AG09309 (cell line): Measurements from ENCODE around the gene GRIN3A.
A peak's percentile ranks its signal among the peaks of the same experiment; 100 is the strongest.
"Not testable (repeated sequence)": the region's sequence is repeated elsewhere in the genome, so short reads cannot be mapped to it uniquely, and the experiment has no call there.

ENCODE experiments used
- DNase-seq: peaks from one replicate; pipeline ENCODE4 v3.0.0-alpha.2; 2010; ENCODE audit warnings: low read depth
- H3K4me3 ChIP-seq: 2 replicates; pipeline ENCODE4 v1.5.1; 2011; ENCODE audit warnings: mild to moderate bottlenecking, low read depth, low read length, moderate library complexity; ENCODE audit not compliant: control insufficient read depth
- CTCF ChIP-seq: IDR thresholded peaks from 2 replicates; pipeline ENCODE4 v1.5.1; 2011; ENCODE audit warnings: mild to moderate bottlenecking, low read depth, low read length, inconsistent platforms; ENCODE audit not compliant: insufficient read depth, control insufficient read depth; ENCODE audit errors: missing control alignments

The GRIN3A gene

GRCh38 chr9:101564252-101564651 is 174.2 kb downstream of the GRIN3A start:
- no peak for DNase-seq
- TF ChIP-seq CTCF: no peak
- no peak overlapping the region for H3K4me3 ChIP-seq

GRCh38 chr9:101562966-101563365 is 175.5 kb downstream of the GRIN3A start:
- DNase-seq: no peak
- no peak overlapping the region for H3K4me3 ChIP-seq
- no peak for TF ChIP-seq CTCF

- DNase-seq: no peak
- TF ChIP-seq CTCF: no peak
- no peak overlapping the region for H3K4me3 ChIP-seq
Measured at GRCh38 chr9:101561740-101562139, 176.7 kb downstream of the GRIN3A start.

- not testable (repeated sequence) for DNase-seq, H3K4me3 ChIP-seq
- peak; percentile 13 for TF ChIP-seq CTCF
Measured at GRCh38 chr9:101549472-101550098, 188.9 kb downstream of the GRIN3A start.

GRCh38 chr9:101543098-101543735 is 195.2 kb downstream of the GRIN3A start:
- no peak for TF ChIP-seq CTCF
- no peak for DNase-seq
- H3K4me3 ChIP-seq: no peak overlapping the region

GRCh38 chr9:101540069-101540468 is 198.4 kb downstream of the GRIN3A start:
- no peak for TF ChIP-seq CTCF
- no peak for DNase-seq
- no peak overlapping the region for H3K4me3 ChIP-seq

- no peak for DNase-seq
- H3K4me3 ChIP-seq: no peak overlapping the region
- no peak for TF ChIP-seq CTCF
Measured at GRCh38 chr9:101536938-101537337, 201.5 kb downstream of the GRIN3A start.
